ENCODE data around the gene SLC24A3.
A peak's percentile ranks its signal among the peaks of the same experiment; 100 is the strongest.
"Not testable (repeated sequence)": the region's sequence is repeated elsewhere in the genome, so short reads cannot be mapped to it uniquely, and the experiment has no call there.

Gene SLC24A3

DNA sequence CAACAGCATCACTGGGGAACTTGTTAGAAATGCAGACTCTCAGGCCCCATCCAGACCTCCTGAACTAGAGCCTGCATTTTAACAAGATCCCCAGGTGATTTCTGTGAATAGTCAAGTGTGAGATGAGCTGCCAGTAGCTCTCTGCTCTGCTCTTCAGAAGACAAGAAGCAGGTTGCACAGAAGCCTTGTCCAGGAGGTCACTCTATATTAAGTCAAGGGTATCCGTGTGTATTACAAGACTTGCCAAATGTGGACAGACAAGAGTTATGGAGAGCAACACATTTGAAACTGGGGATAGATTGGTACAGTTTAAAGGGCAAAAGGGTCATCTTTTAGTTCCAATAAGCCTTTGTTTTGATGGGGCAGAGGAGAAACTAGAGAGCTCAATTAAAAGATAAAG lies 522.4 kb downstream of the SLC24A3 start:
- DNase-seq = no peak

DNA sequence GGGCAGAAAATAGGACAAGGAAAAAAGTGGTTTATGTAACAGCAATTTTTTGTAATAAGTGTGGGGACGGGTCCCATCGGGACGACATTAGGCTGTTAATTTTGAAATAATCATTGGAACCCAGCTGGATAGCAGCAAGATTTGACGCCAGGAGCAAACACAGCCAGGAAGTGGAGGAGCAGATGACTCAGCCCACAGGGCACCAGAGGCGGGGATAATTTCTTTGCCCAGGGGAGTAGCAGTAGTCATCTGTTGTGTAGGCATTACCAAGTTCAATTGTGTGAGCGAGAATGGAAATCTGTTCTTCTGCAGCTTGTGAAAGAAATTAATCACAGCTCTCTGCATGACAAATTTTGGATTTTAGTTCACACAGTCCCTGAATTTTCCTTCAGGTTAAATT lies 523.0 kb downstream of the SLC24A3 start:
- peak in 37 of 56 donors; percentile 3 to 76 (median 28) for DNase-seq

DNA sequence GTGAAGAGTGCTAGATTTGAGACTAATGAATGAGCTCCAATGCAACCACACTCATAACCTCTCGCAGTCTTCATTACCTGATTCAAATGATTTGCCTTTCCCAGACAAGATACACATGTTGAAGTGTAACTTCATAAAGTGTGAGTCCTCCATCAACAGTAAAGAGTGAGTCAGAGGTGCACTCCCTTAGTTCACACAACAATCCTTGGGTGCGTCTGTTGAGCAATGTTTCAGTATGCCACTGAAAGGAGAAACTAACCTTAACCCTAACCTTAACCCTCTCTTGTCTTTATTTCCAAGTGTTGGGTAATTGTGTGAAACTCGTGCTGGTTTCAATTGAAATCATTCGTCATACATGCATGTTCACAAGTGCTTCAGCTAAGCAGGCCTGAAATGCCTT lies 524.6 kb downstream of the SLC24A3 start:
- no peak for DNase-seq

DNA sequence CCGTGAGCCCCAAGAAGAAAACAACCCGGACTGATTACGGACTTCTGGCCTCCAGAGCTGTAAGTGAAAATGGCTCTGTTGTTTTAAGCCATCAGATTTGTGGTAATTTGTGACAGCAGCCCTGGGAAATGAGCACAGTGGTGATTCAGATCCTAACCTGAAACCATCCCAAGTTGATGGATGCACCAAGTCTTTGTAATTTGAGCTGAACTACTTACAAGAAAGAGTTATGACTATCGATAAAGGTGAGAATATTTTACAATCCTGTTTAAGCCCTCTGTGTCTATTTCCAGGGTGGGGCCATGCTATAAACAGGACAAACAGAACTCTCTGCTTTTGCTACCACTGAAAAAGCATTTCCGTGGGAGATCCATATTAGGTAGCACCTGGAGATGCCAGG lies 526.5 kb downstream of the SLC24A3 start:
- DNase-seq = no peak

DNA sequence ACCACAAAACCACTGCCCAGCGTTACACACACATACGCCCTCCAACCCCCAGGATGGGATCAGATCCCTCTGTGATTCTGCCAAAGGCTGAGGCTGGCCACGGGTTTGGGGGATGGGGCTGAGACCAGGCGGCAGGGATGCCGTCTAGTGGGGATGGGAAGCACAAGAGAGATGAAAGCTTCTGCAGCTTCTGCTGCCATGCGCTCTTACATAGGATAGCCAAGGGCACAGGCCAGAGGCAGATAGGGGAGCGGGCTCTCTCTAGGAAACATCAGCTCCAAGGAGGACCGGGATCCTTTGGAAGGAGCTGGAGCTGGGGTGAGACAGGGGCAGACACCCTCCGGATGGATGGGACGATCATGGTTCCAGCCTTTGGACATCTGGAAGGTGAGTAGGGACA lies 526.9 kb downstream of the SLC24A3 start:
- no peak for DNase-seq

DNA sequence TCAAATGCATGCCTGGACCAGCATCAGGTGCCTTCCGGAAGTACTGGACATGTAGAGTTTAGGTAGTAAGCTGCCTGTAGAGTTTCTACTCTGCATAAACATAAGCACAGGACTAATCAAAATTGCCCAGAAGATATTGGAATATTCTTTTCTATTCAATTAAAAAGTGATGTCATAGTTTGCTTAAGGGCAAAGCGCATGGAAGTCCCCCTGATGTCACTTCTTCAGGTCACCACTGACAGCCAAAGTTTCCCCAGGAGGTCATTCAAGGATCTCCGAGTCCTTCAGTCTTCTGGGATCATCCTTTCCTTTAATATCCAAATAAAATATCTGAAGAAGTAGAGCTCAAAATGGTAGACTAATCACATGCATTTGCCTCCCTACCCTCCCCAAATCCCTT lies 528.1 kb downstream of the SLC24A3 start:
- DNase-seq = no peak

DNA sequence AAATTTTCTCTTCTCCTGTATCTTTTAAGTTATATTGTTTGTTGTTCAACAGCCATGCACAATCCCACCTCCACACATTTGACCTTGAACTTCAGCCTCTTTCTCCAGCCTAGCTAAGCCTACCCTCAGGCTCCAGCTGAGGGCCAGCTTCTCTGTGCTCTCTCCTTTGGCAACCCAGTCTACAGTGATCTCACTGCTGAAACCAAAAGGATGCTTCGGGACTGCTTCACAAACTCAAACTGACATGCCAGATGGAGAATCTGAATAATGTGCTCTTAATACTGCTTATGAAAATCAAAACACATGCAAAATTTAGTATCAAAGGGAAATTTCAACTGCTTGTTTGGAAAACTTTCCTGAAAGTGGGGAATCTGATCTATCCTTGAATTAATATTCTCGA lies 529.5 kb downstream of the SLC24A3 start:
- no peak for DNase-seq

DNA sequence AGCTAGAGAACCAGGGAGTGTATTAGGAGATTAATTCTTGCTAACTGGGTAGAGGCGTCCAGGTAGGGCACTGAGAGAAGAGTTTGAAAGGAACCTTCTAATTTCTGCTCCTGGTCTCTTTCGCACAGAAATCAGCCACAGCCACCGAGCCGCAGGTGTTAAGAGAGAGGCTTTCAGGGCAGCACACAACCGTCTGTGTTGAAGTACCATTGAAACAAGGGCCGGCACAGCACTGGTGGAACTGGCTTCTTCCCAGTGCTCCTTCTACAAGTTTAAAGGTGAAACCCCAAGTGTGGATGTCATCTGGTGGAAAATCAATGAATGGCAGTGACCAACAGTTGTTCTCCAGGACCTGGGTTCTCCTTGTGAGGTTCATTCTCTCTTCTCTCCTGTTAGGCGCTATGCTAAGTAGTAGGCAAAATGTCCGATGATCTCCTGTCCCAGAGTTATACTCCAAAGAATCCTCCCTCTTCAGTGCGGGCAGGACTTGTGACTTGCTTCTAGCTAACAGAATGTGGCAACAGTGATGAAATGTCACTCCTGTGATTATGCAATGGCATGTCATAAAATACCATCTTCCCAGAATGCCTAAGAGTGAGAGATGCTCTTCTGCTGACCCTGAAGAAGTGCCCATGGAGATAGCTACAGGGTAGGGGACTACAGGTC lies 530.7 kb downstream of the SLC24A3 start:
- DNase-seq = no peak

DNA sequence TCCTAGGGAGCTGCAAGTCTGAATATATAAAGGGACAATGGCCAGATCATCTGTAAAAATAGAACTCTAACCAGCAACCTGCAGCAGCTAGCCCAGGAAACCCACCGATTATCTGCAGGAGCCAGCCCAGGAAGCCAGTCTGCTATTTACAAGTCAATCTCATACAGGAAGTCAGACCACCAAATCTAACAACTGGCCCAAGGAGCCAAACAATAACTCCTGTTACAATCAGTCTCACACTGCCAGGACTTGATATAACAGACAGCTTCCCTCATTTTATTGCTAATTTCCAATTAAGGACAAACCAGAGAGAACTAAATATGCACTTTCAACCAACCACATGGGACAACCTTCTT lies 531.2 kb downstream of the SLC24A3 start:
- DNase-seq = no peak

DNA sequence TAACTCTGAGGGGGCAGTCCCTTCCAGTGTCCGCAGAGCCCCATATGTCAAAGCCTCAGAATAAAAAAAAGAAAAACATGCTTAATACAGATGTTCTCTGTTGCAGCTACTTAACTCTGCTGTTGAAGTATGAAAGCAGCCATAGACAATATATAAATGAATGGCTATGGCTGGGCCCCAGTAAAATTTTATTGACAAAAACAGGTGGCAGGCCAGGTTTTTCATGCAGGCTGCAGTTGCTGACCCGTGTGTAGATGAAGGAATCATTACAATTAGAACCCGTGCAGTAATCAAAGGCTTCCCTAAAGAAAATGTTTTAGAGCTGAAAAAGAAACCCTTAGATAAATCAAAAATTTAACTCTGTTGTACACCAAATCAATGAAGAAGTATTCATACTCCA lies 532.7 kb downstream of the SLC24A3 start:
- DNase-seq = no peak

DNA sequence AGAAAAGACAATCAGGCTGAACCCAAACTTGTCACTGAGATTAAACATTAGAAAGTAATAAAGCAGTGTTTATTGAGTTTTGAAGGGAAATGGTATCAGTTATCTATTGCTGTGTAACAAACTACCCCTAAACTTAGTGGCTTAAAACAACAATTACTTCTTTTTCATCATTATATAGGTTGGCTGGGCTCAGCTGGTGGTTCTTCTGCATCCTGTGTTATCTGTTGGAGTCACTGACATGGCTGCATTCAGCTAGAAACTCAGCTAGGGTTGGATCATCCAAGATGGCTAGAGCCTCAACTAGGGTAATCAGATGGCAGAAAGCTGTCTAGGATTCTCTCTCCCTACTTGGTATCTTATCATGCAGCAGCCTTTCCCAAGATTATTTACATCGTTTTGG lies 533.1 kb downstream of the SLC24A3 start:
- DNase-seq = no peak

DNA sequence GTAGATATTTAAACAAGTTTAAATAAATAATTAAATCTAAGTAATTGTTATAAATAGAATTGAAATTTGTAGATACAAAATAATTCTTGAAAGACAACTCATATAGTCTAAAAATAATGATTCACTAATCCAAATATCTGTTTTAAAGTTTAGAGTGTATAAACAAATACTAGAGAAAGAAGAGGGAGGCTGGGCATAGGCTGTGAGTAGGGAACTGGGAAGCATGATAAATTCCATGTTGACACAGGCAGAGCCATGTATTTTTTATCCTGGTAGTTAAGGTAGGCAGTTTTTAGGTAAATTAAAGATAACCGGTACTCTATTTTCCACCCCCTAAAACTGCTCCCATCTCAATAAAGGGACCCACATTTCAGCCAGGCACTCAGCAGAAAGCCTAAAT lies 534.0 kb downstream of the SLC24A3 start:
- DNase-seq = no peak

DNA sequence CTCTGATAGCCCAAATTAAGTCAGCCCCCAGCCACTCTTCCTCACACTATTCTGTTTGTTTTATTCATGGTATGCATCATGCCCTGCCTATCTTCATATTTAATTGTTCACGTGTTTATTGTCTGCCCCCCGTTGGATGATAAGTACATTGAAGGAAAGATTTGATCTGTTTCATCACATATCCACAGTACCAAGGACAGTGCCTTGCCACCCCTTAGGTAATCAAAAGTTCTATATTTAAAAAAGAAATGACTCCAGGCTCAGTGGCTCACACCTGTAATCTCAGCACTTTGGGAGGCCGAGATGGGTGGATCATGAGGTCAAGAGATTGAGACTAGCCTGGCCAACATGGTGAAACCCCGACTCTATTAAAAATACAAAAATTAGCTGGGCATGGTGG lies 535.5 kb downstream of the SLC24A3 start:
- DNase-seq = no peak

DNA sequence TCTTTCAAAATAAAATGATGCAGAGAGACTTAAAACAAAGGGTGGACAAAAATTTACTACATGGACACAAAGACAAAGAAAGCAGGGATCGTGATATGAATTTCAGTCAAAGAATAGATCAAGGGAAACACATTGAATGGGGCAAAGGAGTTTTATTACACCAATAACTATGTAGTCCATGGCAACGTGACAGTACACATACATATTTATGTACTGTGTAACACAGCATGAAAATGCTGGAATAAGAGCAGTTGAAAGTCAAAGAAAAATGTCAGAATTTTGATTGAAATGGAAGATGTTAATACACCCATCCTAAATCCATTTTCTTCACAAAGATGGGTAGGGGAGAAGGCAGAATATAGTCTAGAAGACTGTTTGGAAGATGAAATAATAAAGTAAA lies 536.2 kb downstream of the SLC24A3 start:
- no peak for DNase-seq

DNA sequence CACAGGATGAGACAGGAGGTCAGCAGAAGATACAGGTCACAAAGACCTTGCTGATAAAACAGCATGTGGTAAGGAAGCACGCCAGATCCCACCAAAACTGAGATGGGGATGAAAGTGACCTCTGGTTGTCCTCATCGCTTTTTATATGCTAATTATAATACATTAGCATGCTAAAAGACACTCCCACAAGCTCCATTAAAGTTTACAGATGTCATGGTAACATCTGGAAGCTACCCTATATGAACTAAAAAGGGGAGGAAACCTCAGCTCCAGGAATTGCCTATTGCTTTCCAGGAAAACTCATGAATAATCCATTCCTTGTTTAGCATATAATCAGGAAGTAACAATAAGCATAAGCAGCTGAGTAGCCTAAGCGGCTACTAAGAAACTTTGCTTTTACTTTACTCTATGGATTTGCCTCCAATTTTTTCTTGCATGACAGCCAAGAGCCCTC lies 537.2 kb downstream of the SLC24A3 start:
- no peak for DNase-seq

DNA sequence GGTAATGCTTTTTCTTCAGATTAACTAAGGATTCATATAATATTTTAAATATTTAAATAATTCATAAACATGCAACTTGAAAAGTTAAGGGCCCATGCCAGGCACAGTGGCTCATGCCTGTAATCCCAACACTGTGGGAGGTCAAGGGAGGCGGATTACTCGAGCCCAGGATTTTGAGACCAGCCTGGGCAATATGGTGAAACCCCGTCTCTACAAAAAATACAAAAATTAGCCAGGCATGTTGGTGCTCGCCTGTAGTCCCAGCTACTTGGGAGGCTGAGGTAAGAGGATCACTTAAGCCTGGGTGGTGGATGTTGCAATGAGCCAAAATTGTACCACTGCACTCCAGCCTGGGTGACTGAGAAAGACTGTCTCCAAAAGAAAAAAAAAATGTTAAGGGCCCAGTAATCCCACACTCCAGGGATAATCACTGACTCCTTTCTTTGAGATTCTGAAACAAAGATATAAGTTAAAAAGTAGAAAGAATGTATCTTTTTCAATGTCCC lies 537.7 kb downstream of the SLC24A3 start:
- no peak for DNase-seq

DNA sequence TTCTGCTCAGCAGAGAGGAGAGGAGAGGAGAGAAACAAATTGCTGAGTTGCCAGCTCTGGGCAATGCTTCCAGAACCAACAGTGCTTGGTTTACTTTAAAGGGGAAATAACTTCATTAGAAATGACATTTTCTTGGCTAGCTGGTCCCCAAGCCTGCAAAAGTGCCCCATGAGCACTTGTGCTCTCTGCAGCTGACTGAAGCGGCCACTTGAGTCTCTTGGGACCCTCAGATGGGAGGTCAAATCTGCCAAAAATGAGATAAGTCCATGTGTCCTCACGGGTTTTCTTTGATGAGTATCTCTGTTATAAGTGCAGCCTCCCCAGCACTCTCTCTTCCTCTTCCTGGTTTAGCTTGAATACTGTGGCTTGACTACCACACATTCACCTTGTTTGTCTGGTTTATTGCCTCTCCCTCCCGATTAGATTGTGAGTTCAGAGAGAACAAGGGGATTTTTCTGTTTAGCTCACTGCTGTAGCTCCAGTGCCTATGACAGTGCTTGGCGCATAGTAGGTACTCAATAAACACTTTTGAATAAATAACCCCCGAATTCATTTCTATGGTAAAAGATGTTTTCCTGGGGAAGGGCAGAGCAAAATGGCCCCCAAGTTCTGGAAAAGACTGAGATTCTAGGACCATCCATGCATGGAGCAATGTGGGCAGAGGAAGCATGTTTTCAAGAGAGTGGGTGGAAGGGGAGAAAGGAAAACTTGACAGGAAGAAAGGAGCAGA lies 538.6 kb downstream of the SLC24A3 start:
- no peak for DNase-seq

DNA sequence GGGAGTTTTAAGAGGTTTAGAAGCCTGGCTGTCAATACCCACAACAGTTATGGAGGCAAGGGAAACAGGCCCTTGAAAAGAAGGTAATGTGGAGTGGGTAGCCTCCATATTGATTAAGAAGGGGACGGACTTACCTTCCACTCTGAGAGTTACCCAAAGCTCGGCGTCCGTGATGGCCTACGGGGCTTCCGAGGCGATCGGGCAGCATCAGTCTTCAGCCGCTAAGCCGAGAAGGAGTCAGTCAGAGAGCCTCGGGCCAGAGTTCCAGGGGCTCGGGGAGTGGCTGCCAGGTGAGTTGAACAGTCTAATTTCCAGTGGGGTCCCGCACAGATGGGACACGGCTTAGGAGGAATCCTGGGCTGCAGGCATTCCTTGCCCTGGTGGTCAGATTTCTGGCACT lies 541.8 kb downstream of the SLC24A3 start:
- not testable (repeated sequence) for DNase-seq

DNA sequence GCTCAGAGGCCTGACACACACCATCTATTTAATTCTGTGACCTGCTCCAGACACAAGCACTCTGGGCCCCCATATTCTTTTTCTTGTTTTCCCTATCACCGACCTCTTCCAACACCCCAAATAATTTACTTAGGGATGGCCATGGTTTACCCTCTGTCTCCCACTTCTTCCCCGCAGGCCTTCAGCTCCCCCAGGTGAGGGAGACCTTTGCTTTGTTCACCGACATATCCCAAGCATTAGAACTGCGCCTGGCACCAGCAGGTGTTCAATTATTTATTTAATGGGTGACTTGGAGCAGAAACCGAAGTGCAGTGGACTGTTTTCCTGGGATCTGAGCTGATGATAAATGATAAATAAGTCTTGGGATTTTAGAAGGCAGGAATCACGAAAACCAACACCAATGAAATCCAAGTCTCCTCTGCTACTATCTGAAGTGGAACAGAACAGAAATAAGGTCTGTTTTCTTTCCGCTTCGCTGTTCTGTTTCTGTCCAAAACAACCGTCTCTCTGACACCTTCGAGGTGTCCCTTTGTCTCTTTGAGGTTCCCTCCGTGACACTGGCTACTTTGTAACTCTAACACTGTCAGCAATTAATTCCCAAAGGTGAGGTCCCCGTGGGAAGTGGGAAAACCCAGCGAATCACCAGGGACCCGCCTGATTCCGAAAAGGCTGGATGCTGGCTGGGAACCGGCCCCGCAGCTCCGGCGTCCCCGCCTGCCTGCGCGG lies 544.5 kb downstream of the SLC24A3 start:
- DNase-seq = no peak

DNA sequence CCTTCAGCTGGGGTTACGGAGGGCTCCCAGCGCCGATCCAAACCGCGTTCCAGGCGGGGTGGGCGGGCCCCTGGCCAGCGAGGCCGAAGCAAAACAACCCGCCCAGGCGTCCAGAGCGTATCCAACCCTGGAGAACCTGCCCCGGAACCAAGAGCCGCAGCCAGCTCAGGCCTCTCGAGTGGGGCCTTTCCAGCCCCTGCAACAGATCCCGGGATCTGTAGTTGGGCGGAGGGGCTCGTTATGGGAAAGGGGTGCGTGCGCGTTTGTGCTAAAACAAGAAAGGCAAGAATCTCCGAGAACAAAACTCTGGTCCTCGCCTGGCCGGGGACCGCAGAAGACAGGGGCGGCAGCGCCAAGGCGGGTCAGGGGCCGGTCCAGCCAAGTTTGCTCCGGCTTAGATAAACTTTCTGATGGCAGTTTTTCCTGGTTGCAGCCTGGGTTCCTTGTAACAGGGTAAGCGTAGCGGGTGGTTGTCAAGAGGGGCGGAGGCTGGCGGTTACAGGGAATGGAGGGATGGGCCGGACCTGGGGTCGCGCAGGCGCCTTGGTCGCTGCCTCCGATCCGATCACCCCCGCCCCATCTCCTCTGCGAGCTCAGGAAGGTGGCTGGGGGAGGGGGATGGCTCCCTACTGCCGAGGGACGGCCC lies 545.2 kb downstream of the SLC24A3 start:
- DNase-seq = peak in 55 of 56 donors; percentile 34 to 83 (median 69)

DNA sequence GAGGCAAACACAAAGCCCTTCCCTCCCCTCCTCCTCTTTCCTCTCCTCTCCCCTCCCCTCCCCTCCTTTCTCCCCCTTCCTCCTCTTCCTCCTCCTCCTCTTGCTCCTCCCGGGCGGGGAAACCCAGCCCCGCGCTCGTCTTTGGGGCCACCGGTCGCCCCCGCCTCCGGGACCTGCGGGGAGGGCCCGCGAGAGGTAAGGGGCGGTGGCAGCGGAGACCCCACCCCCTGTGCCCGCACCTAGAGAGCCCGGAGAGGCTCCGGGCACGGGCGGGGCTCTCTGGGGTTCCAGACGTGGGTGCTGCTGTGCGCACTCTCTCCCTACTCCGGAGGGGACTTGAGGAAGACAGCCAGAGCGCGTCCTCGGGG lies 545.7 kb downstream of the SLC24A3 start, which contains the start of gene RIN2:
Gene RIN2, plus strand, starts transcription at position 126 of the 368 bp plus-strand sequence. CDS start 131,344 bp downstream, outside the sequence.
- DNase-seq = peak in 23 of 56 donors; percentile 23 to 81 (median 66)
